Measurements from ENCODE around the gene ANKRD33. TPM values are rescaled to one million over a fixed set of nuclear protein-coding genes. Genes with fewer than 3 reads are reported as not detected.

ANKRD33 gene
- 0.10 TPM for total RNA-seq

GRCh38 chr12:51887476-51888315 lies at the start of gene ANKRD33:
ANKRD33 (plus strand) TSS chr12:51888103; CDS start chr12:51888187, 84 bp downstream.
- Histone ChIP-seq H3K4me1 (ENCODE audit: insufficient read depth, low read length) (peaks cover 27% of the 10 kb centered on the region), H3K27me3 (ENCODE audit: insufficient read depth, low read length) (no peaks in the 10 kb centered on the region), H3K9me3 (ENCODE audit: low read depth, low read length) (no peaks in the 10 kb centered on the region), H3K4me3 (ENCODE audit: low read length) (no peak within 1 kb of the TSS)

- peaks cover 19% of the 10 kb centered on the region for H3K4me1 ChIP-seq (ENCODE audit: insufficient read depth, low read length)
- H3K9me3 ChIP-seq (ENCODE audit: low read depth, low read length): no peaks in the 10 kb centered on the region
- peaks cover 3% of the 10 kb centered on the region for H3K27me3 ChIP-seq (ENCODE audit: insufficient read depth, low read length)
Observed at GRCh38 chr12:51838762-51839161, 49.1 kb upstream of the ANKRD33 start.

GRCh38 chr12:51839310-51839947 lies 48.5 kb upstream of the ANKRD33 start:
- H3K9me3 ChIP-seq (ENCODE audit: low read depth, low read length): no peaks in the 10 kb centered on the region
- H3K4me1 ChIP-seq (ENCODE audit: insufficient read depth, low read length): peaks cover 13% of the 10 kb centered on the region
- H3K4me3 ChIP-seq (ENCODE audit: low read length): no peak overlapping the region
- peaks cover 8% of the 10 kb centered on the region for H3K27me3 ChIP-seq (ENCODE audit: insufficient read depth, low read length)

More at GRCh38 chr12:51838762-51839161, 49.1 kb upstream of the ANKRD33 start:
- no peak overlapping the region for H3K4me3 ChIP-seq (ENCODE audit: low read length)

GRCh38 chr12:51840966-51841365 lies 46.9 kb upstream of the ANKRD33 start:
- H3K27me3 ChIP-seq (ENCODE audit: insufficient read depth, low read length): peaks cover 22% of the 10 kb centered on the region
- H3K4me1 ChIP-seq (ENCODE audit: insufficient read depth, low read length): peaks cover 5% of the 10 kb centered on the region
- no peak overlapping the region for H3K4me3 ChIP-seq (ENCODE audit: low read length)
- no peaks in the 10 kb centered on the region for H3K9me3 ChIP-seq (ENCODE audit: low read depth, low read length)

- peaks cover 10% of the 10 kb centered on the region for H3K4me1 ChIP-seq (ENCODE audit: insufficient read depth, low read length)
- H3K9me3 ChIP-seq (ENCODE audit: low read depth, low read length): no peaks in the 10 kb centered on the region
- H3K4me3 ChIP-seq (ENCODE audit: low read length): no peak overlapping the region
- peaks cover 29% of the 10 kb centered on the region for H3K27me3 ChIP-seq (ENCODE audit: insufficient read depth, low read length)
Observed at GRCh38 chr12:51841727-51842126, 46.2 kb upstream of the ANKRD33 start.

GRCh38 chr12:51844854-51845253 lies 43.0 kb upstream of the ANKRD33 start:
- Histone ChIP-seq H3K9me3 (ENCODE audit: low read depth, low read length) (no peaks in the 10 kb centered on the region), H3K4me1 (ENCODE audit: insufficient read depth, low read length) (peaks cover 20% of the 10 kb centered on the region), H3K4me3 (ENCODE audit: low read length) (no peak overlapping the region), H3K27me3 (ENCODE audit: insufficient read depth, low read length) (peaks cover 37% of the 10 kb centered on the region)

GRCh38 chr12:51845482-51845881 lies 42.4 kb upstream of the ANKRD33 start:
- Histone ChIP-seq H3K27me3 (ENCODE audit: insufficient read depth, low read length) (peaks cover 37% of the 10 kb centered on the region), H3K9me3 (ENCODE audit: low read depth, low read length) (no peaks in the 10 kb centered on the region), H3K4me1 (ENCODE audit: insufficient read depth, low read length) (peaks cover 24% of the 10 kb centered on the region), H3K4me3 (ENCODE audit: low read length) (no peak overlapping the region)

GRCh38 chr12:51846271-51846691 lies 41.6 kb upstream of the ANKRD33 start:
- H3K4me3 ChIP-seq (ENCODE audit: low read length): no peak overlapping the region
- peaks cover 37% of the 10 kb centered on the region for H3K27me3 ChIP-seq (ENCODE audit: insufficient read depth, low read length)
- peaks cover 32% of the 10 kb centered on the region for H3K4me1 ChIP-seq (ENCODE audit: insufficient read depth, low read length)
- H3K9me3 ChIP-seq (ENCODE audit: low read depth, low read length): no peaks in the 10 kb centered on the region

- peaks cover 37% of the 10 kb centered on the region for H3K27me3 ChIP-seq (ENCODE audit: insufficient read depth, low read length)
- peaks cover 40% of the 10 kb centered on the region for H3K4me1 ChIP-seq (ENCODE audit: insufficient read depth, low read length)
Observed at GRCh38 chr12:51846911-51847642, 40.8 kb upstream of the ANKRD33 start.

GRCh38 chr12:51847643-51848325 lies 40.1 kb upstream of the ANKRD33 start:
- peaks cover 47% of the 10 kb centered on the region for H3K4me1 ChIP-seq (ENCODE audit: insufficient read depth, low read length)
- no peak overlapping the region for H3K4me3 ChIP-seq (ENCODE audit: low read length)
- peaks cover 37% of the 10 kb centered on the region for H3K27me3 ChIP-seq (ENCODE audit: insufficient read depth, low read length)
- H3K9me3 ChIP-seq (ENCODE audit: low read depth, low read length): no peaks in the 10 kb centered on the region

More at GRCh38 chr12:51846911-51847642, 40.8 kb upstream of the ANKRD33 start:
- Histone ChIP-seq H3K9me3 (ENCODE audit: low read depth, low read length) (no peaks in the 10 kb centered on the region), H3K4me3 (ENCODE audit: low read length) (peak overlapping the region; percentile 23)

- H3K4me1 ChIP-seq (ENCODE audit: insufficient read depth, low read length): peaks cover 50% of the 10 kb centered on the region
- H3K27me3 ChIP-seq (ENCODE audit: insufficient read depth, low read length): peaks cover 37% of the 10 kb centered on the region
- H3K9me3 ChIP-seq (ENCODE audit: low read depth, low read length): no peaks in the 10 kb centered on the region
- no peak within 1 kb of the TSS for H3K4me3 ChIP-seq (ENCODE audit: low read length)
Observed at GRCh38 chr12:51848326-51848727, 39.6 kb upstream of the ANKRD33 start, which contains the start of gene FIGNL2. FIGNL2 (minus strand) TSS chr12:51848718; CDS start chr12:51822413, 26,305 bp downstream.

- H3K27me3 ChIP-seq (ENCODE audit: insufficient read depth, low read length): peaks cover 32% of the 10 kb centered on the region
- H3K9me3 ChIP-seq (ENCODE audit: low read depth, low read length): no peaks in the 10 kb centered on the region
- peaks cover 50% of the 10 kb centered on the region for H3K4me1 ChIP-seq (ENCODE audit: insufficient read depth, low read length)
- no peak overlapping the region for H3K4me3 ChIP-seq (ENCODE audit: low read length)
Observed at GRCh38 chr12:51848841-51849735, 38.8 kb upstream of the ANKRD33 start.

- peaks cover 50% of the 10 kb centered on the region for H3K4me1 ChIP-seq (ENCODE audit: insufficient read depth, low read length)
- H3K4me3 ChIP-seq (ENCODE audit: low read length): no peak overlapping the region
- H3K9me3 ChIP-seq (ENCODE audit: low read depth, low read length): no peaks in the 10 kb centered on the region
- peaks cover 20% of the 10 kb centered on the region for H3K27me3 ChIP-seq (ENCODE audit: insufficient read depth, low read length)
Observed at GRCh38 chr12:51850081-51850964, 37.6 kb upstream of the ANKRD33 start.
